Measurements from ENCODE around the gene KCNIP1. TPM values are rescaled to one million over a fixed set of nuclear protein-coding genes. Genes with fewer than 3 reads are reported as not detected.

KCNIP1 gene
- polyA plus RNA-seq, 1 donor (not counting 4 experiments of a cell fraction or from before 2014, with no cell fraction given), result not detected

DNA sequence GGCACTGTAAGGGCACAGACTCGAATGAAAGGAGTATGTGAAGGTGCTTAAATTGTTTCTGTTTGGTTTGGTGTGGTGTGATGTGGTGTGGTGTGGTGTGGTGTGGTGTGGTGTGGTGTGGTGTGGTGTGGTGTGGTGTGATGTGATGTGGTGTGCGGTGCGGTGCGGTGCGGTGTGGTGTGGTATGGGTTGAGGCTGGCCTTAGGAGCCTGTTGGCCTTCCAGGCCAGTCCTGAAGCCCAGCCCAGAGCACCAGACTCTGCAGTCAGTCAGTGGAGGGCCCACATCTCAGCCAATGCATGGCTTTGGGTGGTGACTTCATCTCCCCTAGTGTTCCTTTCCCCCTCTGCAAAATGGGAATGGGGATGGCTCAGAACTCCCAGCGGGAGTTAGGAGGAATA, 85.8 kb downstream of the KCNIP1 start:
- no peaks in the 10 kb centered on the region for H3K79me2 ChIP-seq (ENCODE audit: control insufficient read depth, insufficient read depth, low read length)
- H3K4me3 ChIP-seq (ENCODE audit: control insufficient read depth in 2 of 3, extremely low read depth in 1 of 3, insufficient read depth in 2 of 3, low read depth in 1 of 3, low read length in 3 of 3), result no peak overlapping the region
- H3K4me2 ChIP-seq (ENCODE audit: control insufficient read depth, extremely low read depth, insufficient read depth, low read depth, low read length), result no peak overlapping the region
- no peaks in the 10 kb centered on the region for H3K9me3 ChIP-seq (ENCODE audit: control insufficient read depth, low read depth, low read length)
- no peak overlapping the region for H3K27ac ChIP-seq (ENCODE audit: control insufficient read depth, insufficient read depth, low read length)
- DNase-seq (ENCODE audit: low read depth, low spot score) (no peak), FAIRE-seq (no peak)
- H2AFZ ChIP-seq (ENCODE audit: control insufficient read depth, low read length), result no peak overlapping the region
- dilution Hi-C loops (cut with MboI; ENCODE audit: extremely low pct_ligation_motif_present, low sequenced_read_pairs), result no loop called here
- peaks cover 9% of the 10 kb centered on the region for H3K27me3 ChIP-seq (ENCODE audit: control insufficient read depth, extremely low read depth, insufficient read depth, low read length)
- TF ChIP-seq, protein P1, sequence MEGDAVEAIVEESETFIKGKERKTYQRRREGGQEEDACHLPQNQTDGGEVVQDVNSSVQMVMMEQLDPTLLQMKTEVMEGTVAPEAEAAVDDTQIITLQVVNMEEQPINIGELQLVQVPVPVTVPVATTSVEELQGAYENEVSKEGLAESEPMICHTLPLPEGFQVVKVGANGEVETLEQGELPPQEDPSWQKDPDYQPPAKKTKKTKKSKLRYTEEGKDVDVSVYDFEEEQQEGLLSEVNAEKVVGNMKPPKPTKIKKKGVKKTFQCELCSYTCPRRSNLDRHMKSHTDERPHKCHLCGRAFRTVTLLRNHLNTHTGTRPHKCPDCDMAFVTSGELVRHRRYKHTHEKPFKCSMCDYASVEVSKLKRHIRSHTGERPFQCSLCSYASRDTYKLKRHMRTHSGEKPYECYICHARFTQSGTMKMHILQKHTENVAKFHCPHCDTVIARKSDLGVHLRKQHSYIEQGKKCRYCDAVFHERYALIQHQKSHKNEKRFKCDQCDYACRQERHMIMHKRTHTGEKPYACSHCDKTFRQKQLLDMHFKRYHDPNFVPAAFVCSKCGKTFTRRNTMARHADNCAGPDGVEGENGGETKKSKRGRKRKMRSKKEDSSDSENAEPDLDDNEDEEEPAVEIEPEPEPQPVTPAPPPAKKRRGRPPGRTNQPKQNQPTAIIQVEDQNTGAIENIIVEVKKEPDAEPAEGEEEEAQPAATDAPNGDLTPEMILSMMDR (optimal IDR thresholded peaks at IDR 0.05 in 1 of 3, IDR thresholded peaks at IDR 0.05 in 1 of 3, conservative IDR thresholded peaks at IDR 0.05 in 1 of 3; ENCODE audit: extremely low read depth in 1 of 3, insufficient read depth in 2 of 3, low read length in 3 of 3), result no peak
- TF ChIP-seq EZH2 (IDR thresholded peaks at IDR 0.05; ENCODE audit: low read length), result no peak
- H4K20me1 ChIP-seq (ENCODE audit: control insufficient read depth, extremely low read depth, insufficient read depth, low read length), result no peaks in the 10 kb centered on the region
- H3K9ac ChIP-seq (ENCODE audit: control insufficient read depth, extremely low read depth, insufficient read depth, low read length), result no peak overlapping the region
- H3K9me1 ChIP-seq (ENCODE audit: control insufficient read depth, extremely low read depth, insufficient read depth, low read length), result no peaks in the 10 kb centered on the region
- H3K4me1 ChIP-seq (ENCODE audit: control insufficient read depth, extremely low read depth, insufficient read depth, low read length), result no peaks in the 10 kb centered on the region
- no peaks in the 10 kb centered on the region for H3K36me3 ChIP-seq (ENCODE audit: control insufficient read depth in 2 of 2, extremely low read depth in 1 of 2, insufficient read depth in 2 of 2, low read length in 2 of 2)

DNA sequence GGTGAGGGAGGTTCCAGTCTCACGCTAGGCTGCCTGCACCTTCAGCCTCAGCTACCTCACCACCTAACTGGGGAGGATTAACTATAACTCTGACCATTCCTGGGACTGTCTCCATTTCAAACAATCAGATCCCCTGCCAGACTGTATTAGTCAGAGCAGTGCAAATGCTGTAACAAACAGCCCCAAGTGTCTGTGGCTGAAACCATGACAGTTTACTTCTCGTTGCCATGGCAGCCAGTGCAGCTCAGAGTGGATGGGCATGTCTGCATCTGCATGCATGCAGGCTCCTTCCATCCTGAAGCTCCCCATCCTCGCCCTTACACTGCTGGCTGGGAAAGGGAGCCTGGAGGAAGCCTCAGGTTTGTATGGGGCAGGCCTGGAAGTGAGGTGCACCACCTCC, 86.7 kb downstream of the KCNIP1 start:
- peaks cover 9% of the 10 kb centered on the region for H3K27me3 ChIP-seq (ENCODE audit: control insufficient read depth, extremely low read depth, insufficient read depth, low read length)
- no peak overlapping the region for H2AFZ ChIP-seq (ENCODE audit: control insufficient read depth, low read length)
- no peaks in the 10 kb centered on the region for H3K9me3 ChIP-seq (ENCODE audit: control insufficient read depth, low read depth, low read length)
- no peaks in the 10 kb centered on the region for H4K20me1 ChIP-seq (ENCODE audit: control insufficient read depth, extremely low read depth, insufficient read depth, low read length)
- H3K27ac ChIP-seq (ENCODE audit: control insufficient read depth, insufficient read depth, low read length), result no peak overlapping the region
- no peak for FAIRE-seq
- H3K9me1 ChIP-seq (ENCODE audit: control insufficient read depth, extremely low read depth, insufficient read depth, low read length), result no peaks in the 10 kb centered on the region
- TF ChIP-seq, protein P1 (optimal IDR thresholded peaks at IDR 0.05 in 1 of 3, IDR thresholded peaks at IDR 0.05 in 1 of 3, conservative IDR thresholded peaks at IDR 0.05 in 1 of 3; ENCODE audit: extremely low read depth in 1 of 3, insufficient read depth in 2 of 3, low read length in 3 of 3), result no peak
- no peak for TF ChIP-seq EZH2 (IDR thresholded peaks at IDR 0.05; ENCODE audit: low read length)
- H3K4me2 ChIP-seq (ENCODE audit: control insufficient read depth, extremely low read depth, insufficient read depth, low read depth, low read length), result no peak overlapping the region
- no peaks in the 10 kb centered on the region for H3K4me1 ChIP-seq (ENCODE audit: control insufficient read depth, extremely low read depth, insufficient read depth, low read length)
- H3K9ac ChIP-seq (ENCODE audit: control insufficient read depth, extremely low read depth, insufficient read depth, low read length), result no peak overlapping the region
- no peaks in the 10 kb centered on the region for H3K36me3 ChIP-seq (ENCODE audit: control insufficient read depth in 2 of 2, extremely low read depth in 1 of 2, insufficient read depth in 2 of 2, low read length in 2 of 2)
- DNase-seq (ENCODE audit: low read depth, low spot score), result no peak
- no peaks in the 10 kb centered on the region for H3K79me2 ChIP-seq (ENCODE audit: control insufficient read depth, insufficient read depth, low read length)
- dilution Hi-C loops (cut with MboI; ENCODE audit: extremely low pct_ligation_motif_present, low sequenced_read_pairs), result no loop called here
- no peak overlapping the region for H3K4me3 ChIP-seq (ENCODE audit: control insufficient read depth in 2 of 3, extremely low read depth in 1 of 3, insufficient read depth in 2 of 3, low read depth in 1 of 3, low read length in 3 of 3)

Measured in keratinocyte (primary cell).